Activated CD4-positive, alpha-beta T cell treated with anti-CD3 and anti-CD28 coated beads for 4 hours (primary cell): ENCODE results near the gene FOXK1.
"Not testable (repeated sequence)": the region's sequence is repeated elsewhere in the genome, so short reads cannot be mapped to it uniquely, and the experiment has no call there.

Experiments used
- DNase-seq, 2 donors: peaks; one replicate each; pipeline ENCODE4 v3.0.0-alpha.2; 2020

FOXK1 gene

DNA sequence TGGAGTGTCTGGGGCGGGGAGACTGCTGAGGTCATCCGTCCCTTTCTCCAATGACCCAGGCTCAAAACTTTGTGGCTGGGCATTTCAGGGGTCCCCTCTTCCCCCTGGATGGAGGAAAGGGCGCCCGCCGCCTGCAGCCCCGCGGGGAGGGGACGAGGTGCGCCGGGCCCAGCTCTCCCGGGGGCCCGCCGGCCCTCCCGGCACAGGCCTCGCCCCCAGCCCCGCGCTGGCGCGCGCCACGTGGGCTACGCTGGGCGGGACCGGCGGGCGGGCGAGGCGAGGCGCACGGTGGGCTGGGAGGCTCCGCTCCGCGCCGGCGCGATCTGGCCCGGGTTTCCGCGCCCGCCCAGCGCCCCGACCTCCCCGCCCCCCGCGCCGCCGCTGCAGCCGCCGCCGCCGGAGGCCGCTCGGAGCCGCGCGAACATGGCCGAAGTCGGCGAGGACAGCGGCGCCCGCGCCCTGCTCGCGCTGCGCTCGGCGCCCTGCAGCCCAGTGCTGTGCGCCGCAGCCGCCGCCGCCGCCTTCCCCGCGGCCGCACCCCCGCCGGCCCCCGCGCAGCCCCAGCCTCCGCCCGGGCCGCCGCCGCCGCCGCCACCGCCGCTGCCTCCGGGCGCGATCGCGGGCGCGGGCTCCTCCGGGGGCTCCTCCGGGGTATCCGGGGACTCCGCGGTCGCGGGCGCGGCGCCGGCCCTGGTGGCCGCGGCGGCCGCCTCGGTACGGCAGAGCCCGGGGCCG is at the start of gene FOXK1:
Gene FOXK1, plus strand, starts transcription at position 410 of the 735 bp plus-strand sequence. Its CDS starts 14 bp downstream, at position 424.
- peak; percentile 79 to 81 for DNase-seq

DNA sequence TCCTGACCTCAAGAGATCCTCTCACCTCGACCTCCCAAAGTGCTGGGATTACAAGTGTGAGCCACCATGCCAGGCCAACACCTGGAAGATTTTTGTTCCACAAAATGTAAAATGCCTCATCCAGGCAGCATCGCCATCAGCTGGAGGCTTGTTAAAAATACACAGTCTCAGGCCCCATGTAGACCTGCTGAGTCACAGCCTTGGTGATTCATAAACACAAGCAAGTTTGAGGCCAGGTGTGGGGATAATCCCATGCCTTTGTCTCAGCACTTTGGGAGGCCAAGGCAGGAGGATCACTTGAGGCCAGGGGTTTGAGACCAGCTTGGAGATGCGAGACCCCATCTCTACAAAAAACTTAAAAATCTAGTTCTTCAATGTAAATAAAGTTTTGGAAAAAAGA is 49.1 kb upstream of the FOXK1 start:
- no peak for DNase-seq

DNA sequence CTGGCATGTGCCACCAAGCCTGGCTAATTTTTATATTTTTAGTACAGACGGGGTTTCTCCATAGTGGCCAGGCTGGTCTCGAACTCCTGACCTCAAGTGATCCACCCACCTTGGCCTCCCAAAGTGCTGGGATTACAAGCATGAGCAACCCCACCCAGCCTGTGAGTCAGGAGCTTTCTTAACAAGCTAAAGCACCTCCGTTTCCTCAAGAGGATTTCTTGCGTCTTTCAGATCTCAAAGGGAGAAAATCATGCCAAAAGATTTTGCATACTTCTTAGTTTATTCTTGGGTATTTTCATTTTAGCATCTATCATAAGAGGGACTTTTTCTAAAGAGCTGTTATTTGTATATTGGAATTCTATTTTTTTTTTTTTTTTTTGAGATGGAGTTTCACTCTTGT is 47.9 kb upstream of the FOXK1 start:
- DNase-seq, result no peak

DNA sequence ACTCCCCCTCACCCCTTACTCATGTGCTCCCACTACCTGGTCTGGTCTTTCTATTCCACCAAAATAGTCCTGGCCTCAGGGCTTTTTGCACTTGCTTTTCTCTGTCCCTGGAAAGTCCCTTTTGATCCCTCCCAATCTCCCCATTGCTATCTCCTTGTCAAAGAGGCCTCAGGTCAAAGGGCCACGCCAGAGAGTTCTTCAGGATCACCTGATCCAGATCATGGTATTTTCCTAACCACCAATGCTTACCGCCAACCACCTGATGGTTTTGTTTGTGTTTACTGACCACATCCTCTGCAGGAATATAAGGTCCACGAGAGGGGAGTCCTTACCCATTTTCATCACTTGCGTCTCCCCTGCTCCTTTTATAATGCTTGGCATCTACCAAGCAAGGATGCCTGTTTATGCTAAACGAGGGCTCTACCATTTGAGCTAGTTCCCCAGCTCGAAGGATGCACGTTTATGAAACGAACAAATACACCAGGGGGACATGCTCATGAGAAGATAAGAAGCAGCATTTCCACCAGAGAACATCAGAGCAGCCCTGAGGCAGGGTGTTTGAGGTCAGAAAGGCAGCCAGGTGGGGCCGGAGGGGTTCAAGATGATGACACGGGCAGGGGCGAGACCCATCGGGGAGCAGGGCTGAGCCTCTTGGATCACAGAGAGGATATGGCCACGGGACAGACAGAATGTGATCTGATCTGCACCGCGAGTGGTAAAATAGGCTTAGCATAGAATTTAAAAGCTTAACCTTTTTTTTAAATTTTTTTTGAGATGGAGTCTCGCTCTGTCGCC is 43.1 kb upstream of the FOXK1 start:
- DNase-seq, result no peak

DNA sequence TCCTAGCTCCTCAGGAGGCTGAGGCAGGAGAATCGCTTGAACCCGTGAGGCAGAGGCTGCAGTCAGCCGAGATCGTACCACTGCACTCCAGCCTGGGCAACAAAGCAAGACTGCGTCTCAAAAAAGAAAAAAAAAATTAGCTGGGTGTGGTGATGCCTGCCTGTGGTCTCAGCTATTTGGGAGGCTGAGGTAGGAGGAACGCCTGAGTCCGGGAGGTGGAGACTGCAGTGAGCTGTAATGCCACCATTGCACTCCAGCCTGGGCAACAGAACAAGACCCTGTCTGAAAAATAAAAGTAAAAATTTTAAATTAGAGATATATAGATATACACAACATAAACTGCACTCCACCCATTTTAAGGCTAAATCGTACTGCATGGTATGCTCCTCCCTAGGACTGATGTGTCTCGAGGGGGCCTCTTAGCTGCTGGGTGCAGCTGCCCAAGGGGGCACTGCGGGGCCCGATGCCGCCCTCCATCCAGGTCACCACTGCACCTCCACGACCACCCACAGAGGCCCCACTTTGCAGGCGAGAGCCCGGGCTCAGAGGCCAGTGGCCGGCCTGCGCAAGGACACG is 40.9 kb upstream of the FOXK1 start:
- no peak for DNase-seq

DNA sequence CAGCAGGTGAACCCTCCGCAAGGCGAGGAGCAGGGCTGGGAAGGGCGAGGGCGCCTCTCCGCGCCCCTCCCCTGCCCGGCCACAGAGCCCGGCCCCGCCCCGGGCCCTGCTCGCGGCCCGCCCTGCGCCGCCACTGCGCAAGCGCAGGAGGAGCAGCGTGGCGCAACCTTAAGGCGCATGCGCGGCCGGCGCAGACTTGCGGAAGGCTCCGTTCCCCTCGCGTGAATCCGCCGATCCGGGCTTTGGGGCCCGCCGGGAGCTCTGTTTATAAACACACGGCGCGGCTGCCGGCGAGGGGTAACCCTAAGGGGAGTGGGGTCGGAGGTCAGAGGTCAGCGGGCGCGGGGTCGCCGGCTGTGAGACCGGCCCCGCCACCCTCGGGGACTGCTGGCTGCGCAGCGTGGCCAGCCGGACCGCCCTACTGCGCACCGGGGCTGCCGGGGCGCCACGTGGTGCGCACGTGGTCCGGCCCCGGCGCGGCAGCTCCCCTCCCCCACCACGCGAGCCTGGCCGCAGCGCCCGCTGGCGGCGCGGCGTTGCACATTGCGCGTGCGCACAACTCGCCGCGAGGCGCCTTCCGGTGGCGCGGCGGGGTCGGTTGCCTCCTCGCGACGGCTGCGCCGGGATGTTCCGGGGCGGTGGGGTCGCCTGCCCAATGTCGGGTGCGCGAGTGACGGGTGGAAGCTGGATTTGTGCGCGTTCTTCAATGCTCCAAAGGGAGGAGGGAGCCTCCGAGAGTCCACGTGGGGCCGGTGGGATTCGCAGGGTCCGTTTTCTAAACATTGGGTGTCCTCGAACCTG is 40.2 kb upstream of the FOXK1 start:
- peak; percentile 95 to 96 for DNase-seq

DNA sequence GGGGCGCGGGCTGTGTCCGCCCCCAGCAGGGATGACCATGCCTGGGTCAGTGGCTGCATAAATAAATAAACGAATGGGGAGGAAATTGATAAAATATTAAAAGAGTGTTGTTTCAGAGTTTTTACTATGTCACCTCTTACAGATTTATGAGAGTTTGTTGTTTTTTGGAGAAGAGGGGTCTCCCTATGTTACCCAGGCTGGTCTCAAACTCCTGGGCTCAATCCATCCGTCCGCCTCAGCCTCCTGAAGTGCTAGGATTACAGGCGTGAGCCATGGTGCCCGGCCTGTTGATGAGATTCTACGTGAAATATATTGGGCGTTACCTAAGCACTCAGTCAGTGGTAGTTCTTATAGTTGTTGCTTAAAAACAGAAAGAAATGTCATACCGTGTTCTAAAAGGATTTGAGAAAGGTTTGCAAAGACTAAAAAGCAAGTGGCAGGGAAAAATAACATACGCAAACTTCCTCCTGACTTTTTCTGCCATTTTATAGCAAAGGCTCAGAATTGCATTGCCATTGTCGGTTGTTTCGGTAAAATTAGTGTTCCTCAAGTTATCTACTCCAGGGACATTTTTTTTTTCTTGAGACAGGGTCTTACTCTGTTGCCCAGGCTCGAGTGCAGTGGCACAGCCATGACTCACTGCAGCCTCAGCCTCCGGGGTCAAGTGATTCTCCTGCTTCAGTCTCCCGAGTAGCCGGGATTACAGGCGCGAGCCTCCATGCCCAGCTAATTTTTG is 39.5 kb upstream of the FOXK1 start:
- no peak for DNase-seq

DNA sequence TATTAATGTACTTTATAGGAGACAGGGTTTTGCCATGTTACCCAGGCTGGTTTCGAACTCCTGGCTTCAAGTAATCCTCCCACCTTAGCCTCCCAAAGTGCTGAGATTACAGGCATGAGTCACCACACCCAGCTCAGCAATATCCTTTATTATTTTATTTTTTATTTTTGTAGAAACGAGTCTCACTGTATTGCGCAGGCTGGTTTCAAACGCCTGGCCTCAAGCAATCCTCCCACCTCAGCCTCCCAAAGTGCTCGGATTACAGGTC is 39.0 kb upstream of the FOXK1 start:
- not testable (repeated sequence) for DNase-seq

DNA sequence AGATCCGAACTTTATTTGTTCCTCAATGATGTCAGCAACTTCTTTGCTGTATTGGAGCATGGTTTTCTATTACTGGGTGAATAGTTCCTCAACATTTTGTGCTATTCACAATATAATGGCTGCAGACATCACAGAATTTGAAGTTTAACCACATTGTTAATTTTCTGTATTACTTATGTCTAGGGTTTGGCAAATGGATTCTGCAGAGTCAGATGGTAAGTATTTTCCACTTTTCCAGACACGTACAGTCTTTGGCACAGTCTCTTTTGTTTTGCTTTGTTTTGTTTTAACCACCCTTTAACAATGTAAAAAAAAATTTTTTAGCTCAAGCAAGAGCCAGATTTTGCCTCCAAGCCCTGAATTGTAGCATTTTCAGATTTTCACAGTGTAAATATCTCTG is 36.8 kb upstream of the FOXK1 start:
- no peak for DNase-seq

DNA sequence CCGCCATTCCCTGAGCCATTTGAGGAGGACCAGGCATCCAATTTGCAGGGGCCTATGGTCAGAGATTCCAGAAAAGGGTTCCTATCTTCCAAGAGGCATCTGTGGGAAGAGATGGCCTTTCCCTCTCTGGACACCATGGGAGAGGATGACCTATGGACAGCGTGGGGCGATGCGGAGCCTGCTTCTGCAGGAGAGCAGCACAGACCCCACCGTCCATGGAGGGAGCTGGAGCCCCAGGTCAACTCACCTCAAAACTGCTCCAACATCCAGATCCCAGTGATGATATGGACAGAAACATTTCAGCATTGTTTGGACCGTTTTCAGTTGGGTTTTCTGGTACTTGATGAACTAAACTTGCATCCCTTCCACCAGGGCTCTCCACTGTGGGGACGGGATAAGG is 34.0 kb upstream of the FOXK1 start:
- no peak for DNase-seq

DNA sequence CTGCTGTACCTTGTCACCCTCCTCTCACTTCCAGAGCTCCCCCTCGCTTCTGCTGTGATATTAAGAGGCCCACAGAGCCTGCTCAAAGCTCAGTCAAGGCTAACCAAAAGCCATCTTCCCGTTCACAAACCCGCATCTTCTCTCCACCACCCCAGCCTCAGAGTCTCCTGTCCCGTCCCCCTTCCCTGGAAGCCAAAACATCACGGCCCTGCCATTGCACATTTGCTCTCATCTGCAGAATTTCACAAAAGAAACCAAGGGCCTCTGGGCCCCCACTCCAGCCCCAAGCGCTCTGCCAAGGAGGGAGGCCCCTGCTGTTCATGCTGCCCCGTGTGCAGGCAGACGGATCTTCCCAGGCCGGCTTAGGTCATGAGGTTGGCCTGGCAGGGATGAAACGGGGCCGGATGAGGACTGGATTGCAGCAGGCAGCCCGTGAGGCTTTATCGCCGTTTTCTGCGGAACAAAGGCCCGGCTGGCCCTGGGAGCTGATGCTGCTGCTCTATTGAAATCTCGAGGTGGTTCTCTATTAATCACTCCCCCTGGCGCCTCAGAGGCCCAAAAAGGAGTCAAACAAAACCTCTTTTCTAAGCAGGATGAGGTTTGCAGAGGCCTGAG is 31.6 kb upstream of the FOXK1 start:
- no peak for DNase-seq

DNA sequence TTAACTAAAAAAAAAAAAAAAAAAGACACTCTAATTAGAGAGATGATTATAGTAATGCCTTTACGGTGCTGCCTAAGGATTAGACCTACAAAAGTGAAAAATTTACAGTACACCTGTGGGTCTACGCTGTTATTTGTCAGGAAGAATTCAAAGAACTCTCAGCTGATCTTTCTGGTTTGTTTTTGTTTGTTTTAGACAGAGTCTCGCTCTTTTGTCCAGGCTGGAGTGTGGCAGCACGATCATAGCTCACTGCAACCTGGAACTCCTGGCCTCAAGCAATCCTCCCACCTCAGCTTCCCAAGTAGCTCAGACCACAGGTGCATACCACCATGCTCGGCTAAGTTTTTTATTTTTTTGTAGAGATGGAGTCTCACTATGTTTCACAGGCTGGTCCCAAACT is 28.3 kb upstream of the FOXK1 start:
- DNase-seq, result no peak

DNA sequence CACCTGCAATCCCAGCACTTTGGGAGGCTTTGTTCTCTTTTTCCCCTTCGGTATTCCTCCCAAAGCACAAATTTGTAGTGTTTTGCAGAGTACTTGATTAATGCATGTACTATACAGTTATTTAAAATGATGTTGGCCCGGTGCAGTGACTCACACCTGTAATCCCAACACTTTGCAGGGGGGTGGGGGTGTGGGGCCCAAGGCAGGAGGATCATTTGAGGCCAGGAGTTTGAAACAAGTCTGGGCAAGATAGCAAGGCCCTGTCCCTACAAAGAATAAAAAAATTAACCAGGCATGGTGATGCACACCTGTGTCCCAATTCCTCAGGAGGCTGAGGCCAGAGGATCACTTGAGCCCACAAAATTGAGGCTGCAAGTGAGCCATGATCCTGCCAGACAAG is 26.8 kb upstream of the FOXK1 start:
- no peak for DNase-seq

DNA sequence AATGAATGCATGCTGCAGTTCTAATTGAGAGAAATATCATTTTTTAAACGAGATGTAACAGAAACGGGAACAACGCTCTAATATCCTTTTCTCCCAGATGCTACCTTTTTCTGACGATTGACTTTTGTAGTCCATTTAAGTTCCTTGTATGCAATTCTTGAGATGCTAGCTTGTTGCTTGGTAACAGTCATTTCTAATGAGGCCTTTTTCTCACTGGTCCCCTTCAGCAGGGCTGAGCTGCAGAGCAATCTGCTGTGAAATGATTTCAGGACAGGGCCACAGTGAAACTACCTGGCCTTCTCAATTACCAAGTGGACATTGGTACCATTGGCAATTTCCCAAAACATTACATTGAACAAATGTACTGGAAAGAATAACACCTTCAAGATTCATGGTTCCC is 26.2 kb upstream of the FOXK1 start:
- DNase-seq, result no peak

DNA sequence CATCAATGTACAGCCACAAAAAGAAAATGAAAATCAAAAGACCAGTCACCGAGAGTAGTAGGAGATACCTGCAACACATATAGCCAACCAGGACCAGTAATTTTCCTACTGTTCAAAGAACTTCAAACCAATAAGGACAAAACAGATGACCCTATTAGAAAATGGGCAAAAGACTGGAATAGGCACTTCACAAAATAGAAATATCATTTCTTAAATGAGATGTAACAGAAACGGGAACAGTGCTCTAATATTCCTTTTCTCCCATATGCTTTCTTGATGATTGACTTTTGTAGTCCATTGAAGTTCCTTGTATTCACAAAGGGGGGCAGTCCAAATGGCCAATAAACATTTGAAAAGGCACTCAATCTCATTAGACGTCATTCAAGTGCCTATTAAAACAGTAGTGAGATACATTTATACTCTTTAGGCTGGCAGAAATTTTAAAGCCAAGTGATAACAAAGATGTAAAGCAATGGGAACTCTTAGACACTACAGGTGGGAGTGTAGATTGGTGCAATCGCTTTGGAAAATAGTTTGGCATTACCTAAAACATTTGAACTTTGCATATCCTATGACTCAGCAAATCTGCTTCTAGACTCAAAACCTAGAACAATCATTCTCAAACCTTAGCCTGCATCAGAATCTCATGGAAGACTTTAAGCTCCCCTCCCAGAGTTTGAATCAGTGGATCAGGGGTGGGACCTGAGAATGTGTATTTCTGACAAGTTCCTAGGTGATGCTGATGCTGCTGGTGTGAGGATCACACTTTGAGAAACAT is 24.3 kb upstream of the FOXK1 start:
- no peak for DNase-seq

DNA sequence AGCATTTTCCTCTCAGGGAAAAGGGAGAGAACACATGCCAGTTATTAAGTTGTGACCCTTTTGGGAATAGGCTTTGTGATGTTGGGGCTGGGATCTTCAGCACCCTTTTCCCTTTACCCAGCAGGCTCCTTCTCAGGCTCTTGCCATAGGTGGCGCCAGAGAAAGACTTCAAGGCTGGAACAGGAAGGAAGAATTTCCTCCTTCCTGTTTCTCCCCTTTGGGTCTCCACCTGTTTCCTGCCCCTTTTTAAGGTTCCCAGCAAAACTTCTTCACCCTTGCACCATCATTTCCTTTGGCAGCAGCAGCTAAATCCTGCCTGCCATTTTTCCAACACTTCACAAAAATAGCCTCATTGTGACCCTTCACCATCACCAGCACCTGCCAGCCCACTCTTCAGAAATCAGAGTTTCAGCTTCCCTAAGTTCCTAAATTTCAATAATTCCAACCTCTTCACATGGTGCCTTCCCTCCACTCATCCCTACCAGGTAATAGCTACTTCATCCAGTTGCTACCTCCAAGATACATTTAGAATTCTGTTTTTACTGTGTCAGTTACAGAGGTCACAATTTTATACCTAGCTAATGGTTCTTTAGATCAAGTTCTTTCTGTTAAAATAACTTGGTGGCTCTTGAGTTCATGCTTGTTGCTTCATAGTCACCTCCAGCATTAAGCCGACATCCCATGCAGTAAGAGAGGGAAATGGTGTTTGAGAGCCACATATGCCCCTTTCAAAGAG is 22.4 kb upstream of the FOXK1 start:
- no peak for DNase-seq

DNA sequence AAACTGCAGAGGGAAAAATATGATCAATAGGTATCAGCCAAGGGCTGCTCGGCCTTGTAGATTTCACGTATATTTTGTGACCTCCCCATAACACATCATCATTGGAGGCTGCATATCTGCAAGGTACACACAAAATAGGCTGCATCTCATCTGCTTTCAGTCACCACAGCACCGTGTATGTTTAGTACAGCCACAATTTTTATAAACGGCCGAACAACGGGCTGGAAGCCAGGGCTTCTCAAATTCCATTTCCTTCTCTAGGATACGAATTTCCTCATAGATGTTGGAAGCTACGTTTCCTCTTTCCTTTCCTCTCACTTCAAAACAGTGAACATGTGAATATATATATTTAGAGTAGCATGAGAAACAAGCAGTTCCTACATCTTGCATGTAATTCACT is 20.2 kb upstream of the FOXK1 start:
- DNase-seq, result no peak

DNA sequence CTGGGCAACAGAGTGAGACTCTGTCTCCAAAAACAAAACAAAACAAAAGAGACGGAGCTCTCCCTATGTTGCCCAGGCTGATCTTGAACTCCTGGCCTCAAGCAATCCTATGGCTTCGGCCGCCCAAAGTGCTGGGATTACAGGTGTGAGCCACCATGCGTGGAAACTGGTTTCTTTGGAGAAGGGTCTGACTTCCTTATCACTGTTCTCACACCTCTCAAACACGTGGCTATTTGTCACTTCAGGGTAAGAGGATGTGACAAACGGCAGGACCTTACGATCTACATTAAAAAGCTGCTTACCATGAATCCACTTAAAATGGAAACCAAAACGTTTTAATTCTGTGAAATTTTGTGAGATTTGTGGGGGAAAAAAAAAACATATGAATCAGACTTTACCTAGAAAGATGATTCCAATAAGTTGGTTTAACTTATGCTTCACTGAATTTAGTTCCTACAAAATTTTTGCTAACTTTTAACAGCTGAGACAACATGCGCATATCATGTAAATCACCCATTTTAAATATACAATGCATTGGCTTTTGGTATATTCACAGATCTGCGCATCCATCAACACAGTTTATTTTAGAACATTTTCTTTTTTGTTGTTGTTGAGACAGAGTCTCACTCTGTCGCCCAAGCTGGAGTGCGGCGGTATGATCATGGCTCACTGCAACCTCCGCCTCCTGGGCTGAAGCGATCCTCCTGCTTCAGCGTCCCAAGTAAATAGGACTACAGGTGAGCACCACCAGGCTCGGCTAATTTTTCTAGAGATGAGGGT is 18.7 kb upstream of the FOXK1 start:
- DNase-seq, result no peak

DNA sequence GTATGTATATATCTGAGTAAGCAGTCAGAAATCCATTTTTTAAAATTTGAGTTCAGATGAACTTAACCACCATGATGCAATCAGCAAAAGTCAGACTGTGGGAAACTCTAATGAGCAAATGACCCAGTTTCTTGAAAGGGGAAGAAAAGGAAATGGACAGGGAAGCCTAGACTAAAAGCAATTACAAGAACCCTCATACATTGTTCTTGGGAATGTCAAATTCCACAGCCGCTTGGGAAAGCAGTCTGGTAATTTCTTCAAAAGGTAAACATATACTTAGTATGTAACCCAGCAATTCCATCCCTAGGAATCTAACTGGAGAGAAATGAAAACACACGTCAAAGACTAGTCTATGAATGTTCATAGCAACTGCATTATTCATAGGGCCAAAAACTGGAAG is 16.4 kb upstream of the FOXK1 start:
- no peak for DNase-seq
